Naive thymus-derived CD8-positive, alpha-beta T cell (primary cell): Measurements from ENCODE around the gene SLC2A8. TPM values are rescaled to one million over a fixed set of nuclear protein-coding genes. Genes with fewer than 3 reads are reported as not detected.
A peak's percentile ranks its signal among the peaks of the same experiment; 100 is the strongest.

Source experiments
- ATAC-seq, 2 donors: fragments of 150-1000 bp; cut with Tn5 transposase in 1 of 2; sonication (Bioruptor Pico), chemical (Tn5 transposase) in 1 of 2; 1 replicate in 1 of 2; 2 replicates in 1 of 2; pipeline ENCODE4 v1.10.0; 2021; ENCODE audit warnings: mild to moderate bottlenecking in 2 of 2, moderate library complexity in 2 of 2
- POLR2A ChIA-PET: fragments of 350-600 bp; sonication (Branson Sonifier 250); formaldehyde crosslinking; loops from one replicate; lab custom pipeline; 2021; ENCODE audit warnings: antibody characterized with exemption; lab: Charles Lee
- DNase-seq, 10 donors: peaks; one replicate each; pipeline versions ENCODE4 v3.0.0 to v3.0.0-alpha.2; 2020 to 2022
- H3K27ac Mint-ChIP-seq, 10 donors: one replicate each; pipeline ENCODE4 v1.8.0; 2020 to 2022; ENCODE audit warnings: mild to moderate bottlenecking in 10 of 10, mixed read lengths in 10 of 10, moderate library complexity in 4 of 10, inconsistent platforms in 1 of 10
- H3K27me3 Mint-ChIP-seq, 5 donors: one replicate each; pipeline ENCODE4 v1.8.0; 2021 to 2022; ENCODE audit warnings: mixed read lengths in 5 of 5
- H3K36me3 Mint-ChIP-seq, 3 donors: one replicate each; pipeline ENCODE4 v1.8.0; 2020 to 2022; ENCODE audit warnings: mixed read lengths in 3 of 3, mild to moderate bottlenecking in 2 of 3, inconsistent platforms in 1 of 3
- H3K4me1 Mint-ChIP-seq, 4 donors: one replicate each; pipeline ENCODE4 v1.8.0; 2021 to 2022; ENCODE audit warnings: mixed read lengths in 4 of 4
- H3K4me3 Mint-ChIP-seq, 10 donors: one replicate each; pipeline ENCODE4 v1.8.0; 2020 to 2022; ENCODE audit warnings: mild to moderate bottlenecking in 10 of 10, mixed read lengths in 10 of 10, moderate library complexity in 6 of 10, inconsistent platforms in 1 of 10
- H3K9me3 Mint-ChIP-seq, 9 donors: one replicate each; pipeline ENCODE4 v1.8.0; 2020 to 2022; ENCODE audit warnings: mixed read lengths in 9 of 9, mild to moderate bottlenecking in 3 of 9, inconsistent platforms in 1 of 9, moderate library complexity in 1 of 9
- polyA plus RNA-seq, 3 donors: library from polyadenylated mRNA; unstranded; fragments of 300-500 nt; fragmentation: Illumina TruSeq; gene quantifications; one replicate each; pipeline ENCODE4 v1.2.3, GENCODE V29; 2021
- total RNA-seq, 8 experiments: library from RNA in 2 of 8; stranded (reverse) in 2 of 8; gene quantifications; one replicate each; pipeline ENCODE4 v1.2.3 and lab custom pipeline; 2021 to 2026

The SLC2A8 gene
- total and polyA plus RNA-seq, 5 experiments from 2014 or later, result 0.19 to 1.2 (median 0.39) TPM; not detected in 2

DNA sequence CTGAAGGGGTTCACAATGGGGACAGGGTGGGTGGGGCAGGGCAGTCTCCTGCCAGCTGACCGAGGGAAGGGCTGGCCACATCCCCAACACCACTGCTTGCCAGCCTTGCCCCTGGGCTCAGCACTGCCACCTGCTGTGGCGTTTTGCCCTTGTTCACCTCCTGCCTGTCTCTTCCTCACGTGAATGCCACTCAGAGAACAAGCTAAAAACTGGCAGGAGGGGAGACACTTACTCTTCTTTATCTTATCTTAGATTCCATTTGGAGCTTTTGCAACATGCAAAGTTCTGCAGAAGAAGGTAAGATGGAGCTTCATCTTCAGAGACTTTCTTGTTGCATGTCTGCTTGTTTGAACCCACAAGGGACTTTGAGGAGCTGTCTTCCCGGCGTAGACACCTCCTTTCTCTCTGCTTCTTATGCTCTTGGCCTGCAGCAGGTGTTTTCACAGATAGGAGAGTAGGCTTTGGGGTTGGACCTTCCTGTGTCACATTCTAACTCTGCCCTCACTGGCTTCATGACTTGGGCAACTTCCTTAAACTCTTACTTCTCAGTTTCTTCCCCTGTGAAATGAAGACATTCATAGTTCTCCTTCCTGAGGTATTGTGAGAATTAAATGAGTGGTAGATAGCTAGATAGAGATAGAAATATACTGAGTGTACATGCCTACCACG is 58.5 kb downstream of the SLC2A8 start:
- H3K27ac Mint-ChIP-seq, result no peak overlapping the region
- ATAC-seq, result no peak
- POLR2A ChIA-PET, result interaction anchor here (0.8 kb wide), 1 partner anchor 414 kb away, joined by 4 read pairs; no protein-coding TSS in a partner anchor
- H3K36me3 Mint-ChIP-seq, result peaks cover 4 to 38% (median 10%) of the 10 kb centered on the region in 3 donors
- no peaks in the 10 kb centered on the region for H3K27me3 Mint-ChIP-seq
- H3K4me3 Mint-ChIP-seq, result peak overlapping the region in 2 of 10 donors; percentile 7 to 38
- H3K4me1 Mint-ChIP-seq, result peaks cover 3 to 21% (median 18%) of the 10 kb centered on the region in 4 donors
- no peaks in the 10 kb centered on the region for H3K9me3 Mint-ChIP-seq
- DNase-seq, result no peak

DNA sequence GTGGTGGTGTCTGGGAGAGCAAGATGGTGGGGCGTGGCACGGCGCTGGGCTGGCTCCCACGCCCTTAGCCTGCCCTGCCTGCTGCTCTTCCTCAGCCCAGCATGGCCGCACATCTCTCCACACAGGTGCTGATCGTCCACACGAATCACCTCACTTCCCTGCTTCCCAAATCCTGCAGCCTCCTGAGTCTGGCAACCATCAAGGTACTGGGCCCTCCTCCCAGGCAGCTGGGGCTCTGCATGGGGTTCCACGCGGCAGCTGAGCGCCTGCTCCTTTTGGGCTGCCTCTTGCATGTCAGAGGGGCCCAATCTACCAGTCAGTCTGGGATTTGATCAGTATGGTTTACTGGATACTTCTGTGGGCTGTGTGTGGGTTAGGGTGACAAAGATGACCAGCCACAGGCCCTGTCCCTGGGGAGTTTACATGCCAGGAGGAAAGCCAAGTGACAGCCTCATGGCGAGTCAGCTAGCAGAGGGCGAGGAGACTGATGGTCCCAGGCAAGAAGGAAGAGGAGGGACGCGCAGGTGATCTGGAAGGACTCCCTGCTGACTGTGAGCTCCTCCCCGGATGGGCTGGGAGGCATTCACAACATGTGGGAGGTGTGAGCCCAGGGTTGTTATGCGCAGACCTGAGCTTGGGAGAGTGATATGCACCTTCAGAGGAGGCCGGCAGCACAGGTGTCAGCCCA is 60.4 kb downstream of the SLC2A8 start:
- ATAC-seq (no peak), DNase-seq (no peak)
- Mint-ChIP-seq H3K9me3 (no peaks in the 10 kb centered on the region), H3K4me3 (peak overlapping the region in 1 of 10 donors; percentile 10), H3K27me3 (no peaks in the 10 kb centered on the region), H3K27ac (peak overlapping the region in 2 of 10 donors; percentile 24 to 30), H3K4me1 (peaks cover 0 to 8% (median 4%) of the 10 kb centered on the region in 4 donors), H3K36me3 (peaks cover 4 to 47% (median 17%) of the 10 kb centered on the region in 3 donors)
- POLR2A ChIA-PET, result no interaction called here

Other genes starting within 250 kb of the SLC2A8 start
- 1 to 10 TPM; 1.9 to 2.0 TPM for gene GARNL3, start 132.4 kb upstream of the SLC2A8 start, total RNA-seq
- gene GARNL3, start 132.4 kb upstream of the SLC2A8 start, polyA plus RNA-seq, result under 1 TPM in 1 of 3 donors, not detected in 2; 0.43 TPM
- gene ZNF79, start 27.2 kb downstream of the SLC2A8 start, total RNA-seq, result 10 to 100 TPM; 15.2 to 17.2 TPM
- 1 to 10 TPM; 3.3 to 6.6 (median 4.9) TPM for gene ZNF79, start 27.2 kb downstream of the SLC2A8 start, polyA plus RNA-seq
- gene RPL12, start 54.2 kb downstream of the SLC2A8 start, total RNA-seq, result 1,000 to 10,000 TPM; 1,452 to 1,480 TPM
- 1,000 to 10,000 TPM; 1,731 to 2,420 (median 2,163) TPM for gene RPL12, start 54.2 kb downstream of the SLC2A8 start, polyA plus RNA-seq
- 10 to 100 TPM; 24.2 to 26.4 TPM for gene LRSAM1, start 54.3 kb downstream of the SLC2A8 start, total RNA-seq
- gene LRSAM1, start 54.3 kb downstream of the SLC2A8 start, polyA plus RNA-seq, result 1 to 10 TPM; 4.3 to 9.6 (median 5.0) TPM
- gene STXBP1, start 215.1 kb downstream of the SLC2A8 start, total RNA-seq, result 10 to 100 TPM; 34.6 to 39.7 TPM
- 10 to 100 TPM in 1 of 3 donors, 1 to 10 TPM in 2; 3.4 to 10.3 (median 7.5) TPM for gene STXBP1, start 215.1 kb downstream of the SLC2A8 start, polyA plus RNA-seq